Measurements from ENCODE around the gene TADA2B.

The TADA2B gene

GRCh38 chr4:7018281-7018680 lies 24.9 kb upstream of the TADA2B start:
- no peak for DNase-seq

- DNase-seq: no peak
Observed at GRCh38 chr4:7019367-7019766, 23.8 kb upstream of the TADA2B start.

DNA sequence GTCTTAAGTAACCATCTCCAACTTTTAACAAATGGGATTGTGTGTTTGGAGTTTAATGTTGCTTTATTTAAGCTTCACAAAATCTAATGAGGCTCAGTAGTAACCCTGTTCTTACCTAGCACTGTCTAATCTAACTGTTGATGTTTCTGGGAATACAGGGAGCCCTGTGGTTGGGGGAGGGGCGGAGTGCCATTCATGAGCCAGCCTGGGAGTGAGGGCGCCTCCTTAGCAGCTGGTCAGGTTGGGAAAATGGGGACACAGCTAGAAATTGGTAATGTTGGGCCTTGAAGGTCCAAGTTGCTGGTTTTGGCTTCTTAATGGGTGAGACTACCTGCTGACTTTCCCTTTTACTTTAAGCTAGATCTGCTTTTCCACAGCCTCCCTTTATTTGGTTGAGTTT lies 22.9 kb upstream of the TADA2B start:
- no peak for DNase-seq

GRCh38 chr4:7020856-7021255 lies 22.3 kb upstream of the TADA2B start:
- no peak for DNase-seq

DNA sequence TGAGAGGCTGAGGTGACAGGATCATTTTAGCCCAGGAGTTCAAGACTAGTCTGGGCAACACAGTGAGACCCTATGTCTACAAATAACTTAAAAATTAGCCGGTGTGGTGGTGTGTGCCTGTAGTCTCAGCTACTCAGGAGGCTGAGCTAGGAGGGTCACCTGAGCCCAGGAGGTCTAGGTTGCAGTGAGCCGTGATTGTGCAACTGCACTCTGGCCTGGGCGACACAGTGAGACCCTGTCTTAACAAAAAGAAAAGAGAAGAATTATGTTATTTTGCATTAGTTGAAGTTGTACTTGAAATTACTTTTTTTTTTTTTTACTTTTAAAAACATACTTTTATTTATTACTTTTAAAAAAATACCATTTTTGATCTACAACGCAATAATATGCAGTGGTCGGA lies 21.8 kb upstream of the TADA2B start:
- no peak for DNase-seq

DNA sequence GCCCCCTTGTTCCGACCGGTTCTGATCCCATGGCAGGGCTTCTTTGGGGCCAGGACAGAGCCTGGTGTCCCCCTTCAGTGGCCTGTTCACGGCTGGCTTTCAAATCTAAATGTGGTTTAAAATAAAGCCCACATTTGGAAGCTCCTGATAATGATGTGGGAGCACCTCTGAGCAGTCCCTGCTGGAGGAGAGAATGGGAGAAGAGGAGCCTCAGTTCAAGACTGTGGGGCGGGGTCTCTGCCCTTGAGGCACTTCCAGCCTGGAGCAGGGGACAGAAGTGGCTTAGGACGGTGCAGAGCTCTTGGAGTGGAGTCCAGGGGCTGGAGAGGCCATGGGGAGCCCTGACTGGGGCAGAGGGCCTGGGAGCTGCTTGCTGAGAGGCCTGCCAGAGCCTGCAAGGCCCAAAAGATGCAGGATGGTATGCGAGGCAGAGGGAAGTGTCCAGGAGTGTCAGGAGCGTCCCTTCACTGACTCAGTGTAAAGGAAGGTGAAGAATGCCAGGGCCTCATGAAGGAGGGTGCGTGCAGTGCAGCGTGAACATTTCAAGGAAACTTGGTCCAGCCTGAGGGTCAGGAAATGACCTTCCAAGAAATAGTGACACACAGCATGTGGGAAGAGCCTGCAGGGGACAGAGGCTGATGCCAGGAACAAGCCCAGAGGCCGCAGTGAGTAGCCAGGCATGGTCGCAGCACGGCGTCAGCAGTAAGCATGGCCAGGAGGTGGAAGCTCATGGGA lies 21.1 kb upstream of the TADA2B start:
- no peak for DNase-seq

- DNase-seq: no peak
Observed at GRCh38 chr4:7023486-7023885, 19.7 kb upstream of the TADA2B start.

DNA sequence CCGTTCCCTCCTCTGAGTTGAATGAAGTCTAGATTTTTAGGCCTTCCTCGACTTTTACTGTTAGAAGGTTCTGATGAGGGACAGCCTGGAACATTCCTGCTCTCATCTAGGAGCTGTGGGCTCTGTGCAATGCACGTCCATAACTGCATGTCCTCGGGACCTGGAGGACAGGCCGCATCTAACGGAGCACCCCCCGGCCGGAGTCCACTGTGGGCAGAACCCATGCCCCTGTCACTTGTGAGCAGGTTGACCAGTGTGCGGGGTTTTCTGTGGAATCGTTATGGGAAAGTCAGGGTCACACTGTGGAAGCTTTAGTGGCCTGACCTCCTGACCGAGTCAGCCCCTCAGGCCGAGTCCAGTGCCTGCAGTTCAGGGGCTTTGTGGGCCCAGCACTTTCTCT lies 19.3 kb upstream of the TADA2B start:
- no peak for DNase-seq

DNA sequence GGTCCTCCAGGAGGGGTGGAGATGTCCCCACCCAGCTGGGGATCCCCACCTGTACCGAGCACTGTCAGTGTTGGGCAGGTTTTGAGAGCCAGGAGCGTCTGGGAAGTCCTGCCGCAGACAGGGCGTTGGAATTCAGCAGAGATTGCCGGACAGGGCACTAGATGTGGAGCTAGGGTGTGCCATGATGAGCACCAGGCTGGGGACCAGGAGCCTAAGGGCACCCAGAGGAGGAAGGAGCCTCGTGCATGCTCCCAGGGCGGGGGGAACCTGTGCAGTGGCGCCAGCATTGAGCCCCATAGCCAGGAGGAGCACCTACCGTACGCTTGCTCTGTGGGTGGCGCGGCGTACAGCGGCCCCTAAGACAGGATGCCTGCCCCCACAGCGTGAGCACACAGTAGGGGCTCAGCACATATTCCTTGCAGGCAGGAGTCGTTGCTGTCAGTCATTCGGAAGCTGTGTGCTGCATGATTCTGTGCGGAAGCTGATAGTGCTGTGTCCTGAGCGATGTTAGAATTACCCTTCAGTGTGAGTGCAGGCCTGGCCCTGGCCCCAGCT lies 18.8 kb upstream of the TADA2B start:
- no peak for DNase-seq

DNA sequence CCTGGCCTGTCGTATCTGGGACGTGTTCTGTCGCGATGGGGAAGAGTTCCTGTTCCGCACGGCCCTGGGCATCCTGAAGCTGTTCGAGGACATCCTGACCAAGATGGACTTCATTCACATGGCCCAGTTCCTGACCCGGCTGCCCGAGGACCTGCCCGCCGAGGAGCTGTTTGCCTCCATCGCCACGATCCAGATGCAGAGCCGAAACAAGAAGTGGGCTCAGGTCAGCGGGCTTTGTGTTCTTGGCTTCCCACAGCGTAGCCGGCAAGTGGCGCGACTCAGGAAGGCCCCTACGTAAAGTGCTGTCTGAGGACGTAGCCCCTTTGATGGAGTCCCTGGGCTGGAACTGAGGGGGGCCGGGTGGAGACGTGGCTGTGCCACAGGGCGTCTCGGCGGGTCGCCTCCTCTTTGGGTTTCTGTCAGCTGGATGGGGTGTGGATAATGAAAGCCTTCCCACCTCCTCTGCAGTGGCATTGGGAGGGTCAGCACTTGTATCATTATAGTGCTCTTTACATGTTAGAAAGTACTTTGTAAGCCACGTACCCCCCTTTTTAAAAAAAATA lies 18.1 kb upstream of the TADA2B start:
- DNase-seq: no peak

DNA sequence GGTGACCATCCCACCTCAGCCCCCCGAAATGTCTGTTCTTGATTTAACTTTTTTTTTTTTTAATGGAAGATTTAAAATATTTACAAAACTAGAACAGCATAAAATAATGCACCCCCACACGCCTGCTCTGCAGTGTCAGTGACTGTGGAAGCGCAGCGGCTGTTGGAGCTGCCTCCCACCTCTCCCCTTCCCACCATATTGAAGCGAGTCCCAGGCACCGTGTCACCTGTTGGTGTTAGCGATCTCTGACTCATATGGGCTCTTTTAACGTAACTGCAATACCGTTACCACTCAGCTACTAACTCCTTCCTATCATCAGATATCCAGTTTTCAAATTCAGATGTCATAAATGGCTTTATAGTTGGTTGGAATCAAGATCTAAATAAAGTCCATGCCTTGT lies 17.1 kb upstream of the TADA2B start:
- no peak for DNase-seq

DNA sequence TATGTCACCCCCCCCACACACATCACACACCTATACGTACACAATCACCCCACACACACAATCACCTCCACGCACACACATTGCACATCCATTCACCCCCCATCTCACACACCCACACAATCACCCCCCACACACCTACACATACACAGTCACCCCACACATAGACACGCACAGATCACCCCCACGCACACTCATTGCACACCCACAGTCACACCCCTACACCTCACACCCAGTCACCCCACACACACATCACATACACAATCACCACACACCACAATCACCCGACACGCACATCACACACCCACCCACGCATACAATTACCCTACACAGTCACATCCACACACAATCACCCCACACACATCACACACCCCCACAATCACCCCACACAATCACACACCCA lies 15.9 kb upstream of the TADA2B start:
- no peak for DNase-seq

- DNase-seq: no peak
Observed at GRCh38 chr4:7027913-7028312, 15.3 kb upstream of the TADA2B start.

DNA sequence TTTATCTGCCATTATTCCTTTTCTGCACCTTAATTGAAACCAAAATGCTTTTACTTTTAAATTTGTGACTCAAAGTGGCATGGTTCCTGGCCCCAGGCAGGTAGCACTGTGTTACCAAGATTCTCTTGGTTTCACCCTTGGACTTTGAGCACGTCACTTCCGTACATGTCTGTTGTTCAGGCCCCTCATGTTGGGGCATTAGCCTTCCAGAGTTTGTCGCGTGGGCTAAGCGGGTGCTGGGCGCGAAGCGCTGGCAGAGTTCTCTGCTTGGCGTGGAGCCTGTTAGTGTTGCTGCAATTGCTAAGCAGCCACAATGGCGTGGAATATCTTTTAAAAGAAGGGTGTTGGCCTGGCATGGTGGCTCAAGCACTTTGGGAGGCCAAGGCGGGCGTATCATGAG lies 14.0 kb upstream of the TADA2B start:
- DNase-seq: no peak

DNA sequence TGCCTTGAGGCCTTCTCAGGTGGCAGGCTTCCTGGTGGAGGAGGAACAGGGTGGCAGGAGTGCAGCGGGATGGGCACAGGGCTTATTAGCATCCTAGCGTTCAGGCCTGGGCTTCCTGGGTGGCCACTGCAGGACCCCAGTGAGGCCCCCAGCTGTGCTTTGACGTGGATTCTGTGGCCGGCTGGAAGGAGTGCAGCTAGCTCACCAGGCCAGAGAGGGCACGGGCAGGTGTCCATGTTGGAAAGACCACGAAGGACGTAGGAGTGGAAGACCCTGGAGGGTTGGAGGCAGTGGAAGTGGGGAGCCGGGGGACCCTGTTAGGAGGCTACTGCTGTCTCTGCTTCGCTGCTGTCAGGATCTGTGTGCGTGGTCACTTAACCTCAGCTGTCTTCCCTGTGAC lies 13.3 kb upstream of the TADA2B start:
- DNase-seq: no peak

DNA sequence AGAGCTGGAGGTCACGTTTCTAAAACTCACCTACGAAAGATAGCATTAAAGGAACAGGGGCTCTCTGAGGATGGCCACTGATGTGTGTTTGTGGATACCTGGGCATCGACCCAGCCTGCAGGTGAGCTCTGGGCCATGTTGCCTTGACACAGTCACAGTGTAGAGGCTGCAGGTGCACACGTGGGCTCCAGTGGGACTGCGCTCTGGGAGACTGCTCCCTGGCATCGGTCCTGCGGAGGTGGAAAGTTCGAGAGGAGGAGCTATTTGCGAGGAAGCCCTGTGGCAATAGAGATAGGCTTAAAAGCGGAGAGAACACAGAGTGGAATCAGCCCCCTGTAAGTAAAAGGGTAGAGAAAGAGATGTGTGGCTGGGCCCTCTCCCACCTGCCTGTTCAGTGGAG lies 12.3 kb upstream of the TADA2B start:
- DNase-seq: no peak

DNA sequence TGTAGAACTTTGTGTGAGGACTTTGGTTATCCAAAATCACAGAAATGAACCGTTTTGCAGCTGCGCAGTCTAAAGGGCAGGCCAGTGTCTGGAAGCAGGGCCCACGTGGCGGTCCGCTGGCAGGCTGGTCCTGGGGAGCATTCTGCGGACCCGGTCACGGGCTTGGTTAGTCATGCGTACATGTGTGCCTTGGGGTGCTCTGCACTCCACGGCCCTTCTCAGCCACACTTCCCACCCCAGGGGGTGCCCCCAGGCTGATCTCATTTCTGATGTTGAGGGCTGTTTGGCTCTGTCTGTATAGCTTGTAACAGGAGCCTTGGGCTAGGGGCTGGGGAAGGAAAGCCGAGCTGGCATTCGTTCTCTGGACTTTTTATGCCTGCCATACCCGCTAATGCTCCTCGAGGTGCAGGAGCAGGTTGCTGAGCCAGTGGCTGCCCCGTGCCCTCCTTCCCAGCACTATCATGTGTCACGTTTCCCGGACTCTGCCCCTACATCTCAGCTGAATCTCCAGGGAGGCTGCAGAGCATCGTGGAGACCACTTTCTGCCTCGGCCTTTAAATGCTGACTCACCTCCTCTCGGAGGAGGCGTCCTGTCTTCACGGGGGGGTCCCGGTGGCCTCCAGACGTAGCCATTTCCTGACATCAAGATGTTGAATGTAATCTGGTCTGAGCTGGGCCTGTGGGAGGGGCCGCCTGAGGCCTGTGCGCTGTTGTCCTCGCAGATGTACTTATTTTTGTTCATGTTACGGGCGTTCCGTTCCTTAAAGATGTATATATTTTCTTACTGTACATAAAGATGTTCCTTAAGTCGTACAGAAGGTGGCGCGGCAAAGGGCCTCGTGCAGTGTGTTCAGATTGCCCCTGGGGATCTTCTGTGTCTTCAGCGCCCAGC lies 11.4 kb upstream of the TADA2B start:
- DNase-seq: no peak

DNA sequence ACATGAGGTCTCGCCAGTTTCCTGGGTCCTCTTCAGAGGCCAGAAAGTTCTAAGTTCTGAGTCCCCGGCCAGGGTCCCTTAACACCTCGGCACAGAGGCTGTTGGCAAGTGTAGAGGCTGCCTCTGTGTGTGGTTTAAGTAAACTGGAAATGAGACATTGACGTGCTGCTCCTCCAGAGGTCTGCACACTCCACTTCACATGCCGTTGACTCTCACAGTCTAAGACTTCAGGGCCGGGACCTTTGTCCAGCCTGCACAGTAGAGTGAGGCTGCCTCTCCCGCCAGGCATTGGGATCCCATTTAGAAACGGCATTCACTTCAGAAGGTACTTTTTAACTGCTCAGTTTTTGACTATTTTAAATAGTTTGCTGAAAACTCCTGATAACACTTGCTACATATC lies 10.6 kb upstream of the TADA2B start:
- no peak for DNase-seq

DNA sequence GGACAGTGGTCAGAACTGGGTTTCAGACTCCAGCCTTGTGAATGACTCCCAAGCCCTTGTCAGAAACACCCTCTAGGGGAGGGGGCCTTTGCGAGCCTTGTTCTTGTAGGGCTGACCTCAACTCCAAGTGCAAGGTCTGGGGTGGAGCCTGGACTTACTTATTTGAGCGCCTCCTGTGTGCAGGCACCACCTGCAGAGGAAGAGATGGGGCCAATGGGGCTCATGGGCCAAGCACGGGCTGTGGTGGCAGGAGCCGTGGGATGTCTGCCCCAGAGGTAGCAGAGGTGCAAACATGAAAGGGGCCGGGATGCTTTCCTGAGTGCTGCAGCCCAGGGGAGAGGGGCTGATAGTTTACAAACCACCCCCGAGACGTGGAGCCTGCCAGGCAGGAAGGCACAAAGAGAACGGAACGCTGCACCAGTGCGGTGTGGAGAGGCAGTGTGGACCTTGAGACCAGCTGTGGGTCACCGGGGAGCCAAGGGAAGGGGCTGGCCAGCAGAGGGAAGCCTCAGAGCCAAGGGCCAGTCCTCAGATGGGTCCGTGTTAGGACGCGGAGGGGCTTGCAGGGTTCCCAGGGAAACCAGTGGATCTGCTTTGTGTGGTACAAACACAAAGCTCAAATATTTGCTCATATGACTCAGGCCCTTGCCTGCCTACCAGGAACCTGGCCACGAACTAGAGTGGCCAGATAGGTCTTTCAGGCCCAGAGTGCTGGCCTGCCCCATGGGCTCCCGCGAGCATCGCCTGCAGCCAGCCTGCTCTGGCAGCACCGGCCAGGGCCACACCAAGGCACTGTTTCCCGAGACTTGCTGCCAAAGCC lies 8.7 kb upstream of the TADA2B start:
- DNase-seq: no peak

DNA sequence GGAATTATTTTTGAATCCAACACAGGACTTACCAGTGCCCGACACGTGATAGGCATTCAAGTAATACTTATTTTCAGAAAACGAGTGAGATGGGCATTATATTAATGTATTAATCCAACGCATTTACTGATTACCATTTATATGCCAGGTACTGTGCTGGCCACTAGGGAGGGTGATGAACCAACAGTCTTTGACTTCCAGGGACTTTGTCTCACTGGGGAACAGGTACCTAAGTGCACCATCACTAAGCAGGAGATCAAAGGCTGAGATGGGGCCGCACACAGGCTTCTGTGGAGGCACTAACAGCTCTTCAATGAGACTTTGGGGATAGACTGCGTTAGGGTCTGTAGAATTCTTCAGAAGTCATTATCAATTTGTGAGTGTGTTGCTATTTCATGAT lies 5.7 kb upstream of the TADA2B start:
- no peak for DNase-seq

GRCh38 chr4:7040765-7041164 lies 2.4 kb upstream of the TADA2B start:
- DNase-seq: no peak

- no peak for DNase-seq
Observed at GRCh38 chr4:7041246-7041645, 1.9 kb upstream of the TADA2B start.

Data from right hindlimb (tissue), 1 donor.